HG02884 (cell line): Measurements from ENCODE around the gene GPS2.
"Not testable (repeated sequence)": the region's sequence is repeated elsewhere in the genome, so short reads cannot be mapped to it uniquely, and the experiment has no call there.

ENCODE experiments used
- ATAC-seq: cut with Tn5 transposase; IDR thresholded peaks from one replicate; pipeline ENCODE4 v1.9.1; 2021; ENCODE audit warnings: mild to moderate bottlenecking, moderate library complexity; ENCODE audit not compliant: unreplicated experiment

GPS2 gene

GRCh38 chr17:7337600-7337999, 22.4 kb upstream of the GPS2 start:
- not testable (repeated sequence) for ATAC-seq

- ATAC-seq = no peak
These were observed 21.3 kb upstream of the GPS2 start, which contains the start of gene ACAP1 for GRCh38 chr17:7336240-7337175. Gene ACAP1 (plus strand): TSS chr17:7336529. CDS start chr17:7336735, 206 bp downstream.

GRCh38 chr17:7335765-7336164, 20.6 kb upstream of the GPS2 start:
- ATAC-seq = not testable (repeated sequence)

GRCh38 chr17:7334938-7335538, 19.9 kb upstream of the GPS2 start:
- ATAC-seq = no peak

GRCh38 chr17:7332600-7333069, 17.5 kb upstream of the GPS2 start:
- ATAC-seq = not testable (repeated sequence)

GRCh38 chr17:7332111-7332510, 17.0 kb upstream of the GPS2 start:
- no peak for ATAC-seq

GRCh38 chr17:7330638-7331015, 15.5 kb upstream of the GPS2 start:
- ATAC-seq = no peak

- ATAC-seq = peak; percentile 42
These were observed 15.0 kb upstream of the GPS2 start for GRCh38 chr17:7329997-7330637.

- ATAC-seq = no peak
These were observed 14.3 kb upstream of the GPS2 start for GRCh38 chr17:7329374-7329996.

- ATAC-seq = no peak
These were observed 13.7 kb upstream of the GPS2 start, which contains the start of gene NEURL4 for GRCh38 chr17:7328840-7329373. Gene NEURL4 (minus strand): TSS chr17:7329335. CDS start chr17:7329312, 23 bp downstream.

GRCh38 chr17:7328009-7328408, 12.8 kb upstream of the GPS2 start:
- ATAC-seq = no peak

GRCh38 chr17:7327501-7327900, 12.3 kb upstream of the GPS2 start:
- ATAC-seq = no peak

GRCh38 chr17:7327056-7327455, 11.9 kb upstream of the GPS2 start:
- ATAC-seq = no peak

- no peak for ATAC-seq
These were observed 11.0 kb upstream of the GPS2 start for GRCh38 chr17:7326186-7326585.

- no peak for ATAC-seq
These were observed 9.9 kb upstream of the GPS2 start for GRCh38 chr17:7325031-7325528.

GRCh38 chr17:7324438-7324779, 9.2 kb upstream of the GPS2 start:
- no peak for ATAC-seq

- ATAC-seq = no peak
These were observed 8.7 kb upstream of the GPS2 start for GRCh38 chr17:7323731-7324437.

GRCh38 chr17:7322520-7323194, 7.5 kb upstream of the GPS2 start:
- ATAC-seq = no peak

- no peak for ATAC-seq
These were observed 6.3 kb upstream of the GPS2 start for GRCh38 chr17:7321466-7321865.
